Measurements from ENCODE around the gene PIK3R5. TPM values are rescaled to one million over a fixed set of nuclear protein-coding genes. Genes with fewer than 3 reads are reported as not detected.

PIK3R5 gene
- polyA plus RNA-seq, 3 donors, result 32.1 to 127 (median 47.5) TPM

GRCh38 chr17:8859027-8859803, 106.3 kb downstream of the PIK3R5 start:
- H3K27ac Mint-ChIP-seq, result peak overlapping the region; percentile 89 to 98 (median 96)
- peak overlapping the region; percentile 57 to 87 for H3K4me3 Mint-ChIP-seq
- H3K9me3 Mint-ChIP-seq, result peaks cover 0 to 3% (median 0%) of the 10 kb centered on the region in 7 donors
- H2AFZ ChIP-seq (ENCODE audit: insufficient read depth, low read depth, low read length, poor library complexity, severe bottlenecking), result no peak overlapping the region
- DNase-seq, result peak; percentile 37 to 63 (median 54)
- no peaks in the 10 kb centered on the region for H3K9me3 ChIP-seq (replicated peaks in 1 of 2; ENCODE audit: control insufficient read depth in 1 of 2, insufficient read depth in 1 of 2, low read length in 2 of 2)
- peaks cover 9 to 30% of the 10 kb centered on the region in 2 donors for H3K36me3 ChIP-seq (replicated peaks in 1 of 2; ENCODE audit: control insufficient read depth in 1 of 2, insufficient read depth in 2 of 2, low read length in 2 of 2)
- no peaks in the 10 kb centered on the region for H3K27me3 ChIP-seq (ENCODE audit: control insufficient read depth in 2 of 2, insufficient read depth in 2 of 2, low read length in 2 of 2)
- H3K4me1 ChIP-seq (ENCODE audit: control insufficient read depth in 1 of 2, insufficient read depth in 2 of 2, low read length in 2 of 2), result peaks cover 59 to 60% of the 10 kb centered on the region in 2 donors
- peak overlapping the region; percentile 71 to 85 for H3K27ac ChIP-seq (ENCODE audit: low read depth in 1 of 2, low read length in 2 of 2)
- no peaks in the 10 kb centered on the region for H4K20me1 ChIP-seq (ENCODE audit: insufficient read depth, low read length)
- H3K79me2 ChIP-seq (ENCODE audit: insufficient read depth, low read length), result peaks cover 36% of the 10 kb centered on the region
- H3K4me3 ChIP-seq (replicated peaks in 1 of 3; ENCODE audit: low read depth in 2 of 3, low read length in 3 of 3), result peak overlapping the region in 1 of 3 experiments; percentile 50
- intact Hi-C loops (cut with micrococcal nuclease), result loop anchor here in 1 of 2 donors (5.0 kb wide), 1 partner anchor 42 kb away; no protein-coding TSS in a partner anchor
- peaks cover 67% of the 10 kb centered on the region for H3K4me1 Mint-ChIP-seq
- WGBS (ENCODE audit: insufficient coverage), result 65% methylated on average over 7 of the region's 11 CpGs
- peak overlapping the region; percentile 37 for H3K4me2 ChIP-seq (replicated peaks; ENCODE audit: extremely low read depth, low read length, poor library complexity, severe bottlenecking)
- peaks cover 29 to 45% of the 10 kb centered on the region in 2 donors for H3K36me3 Mint-ChIP-seq
- peak overlapping the region; percentile 41 for H3K9ac ChIP-seq (ENCODE audit: insufficient read depth, low read length, poor library complexity, severe bottlenecking)
- no peaks in the 10 kb centered on the region for H3K27me3 Mint-ChIP-seq (ENCODE audit: low read depth in 3 of 3)
- TF ChIP-seq CTCF (IDR thresholded peaks at IDR 0.05), result no peak

DNA sequence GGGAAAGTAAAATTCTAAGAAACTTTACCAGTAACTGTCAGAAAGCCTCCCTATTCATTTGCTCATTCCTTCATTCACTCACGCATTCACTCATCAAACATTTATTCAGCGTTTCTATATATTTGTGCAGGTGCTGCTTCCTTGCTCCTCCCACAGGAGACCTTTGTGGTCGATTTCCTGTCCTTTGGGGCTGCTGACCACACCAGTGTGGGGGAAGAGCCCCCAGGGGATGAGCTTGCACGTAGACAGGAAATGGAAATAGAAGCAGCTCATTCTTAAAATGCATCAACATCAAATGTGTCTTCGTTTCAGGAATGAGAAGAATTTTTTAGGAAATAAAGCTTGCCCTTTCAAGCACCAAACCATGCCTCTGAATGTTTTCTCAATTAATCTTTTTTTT, 107.6 kb downstream of the PIK3R5 start:
- WGBS (ENCODE audit: insufficient coverage), result 0% methylated on average over 1 of the region's 5 CpGs
- H3K4me3 Mint-ChIP-seq, result peak overlapping the region; percentile 24 to 28
- no peak overlapping the region for H2AFZ ChIP-seq (ENCODE audit: insufficient read depth, low read depth, low read length, poor library complexity, severe bottlenecking)
- H3K4me2 ChIP-seq (replicated peaks; ENCODE audit: extremely low read depth, low read length, poor library complexity, severe bottlenecking), result peak overlapping the region; percentile 7
- H4K20me1 ChIP-seq (ENCODE audit: insufficient read depth, low read length), result no peaks in the 10 kb centered on the region
- H3K9me3 Mint-ChIP-seq, result peaks cover 0 to 3% (median 0%) of the 10 kb centered on the region in 7 donors
- H3K36me3 Mint-ChIP-seq, result peaks cover 25 to 42% of the 10 kb centered on the region in 2 donors
- no peaks in the 10 kb centered on the region for H3K9me3 ChIP-seq (replicated peaks in 1 of 2; ENCODE audit: control insufficient read depth in 1 of 2, insufficient read depth in 1 of 2, low read length in 2 of 2)
- H3K27ac Mint-ChIP-seq, result peak overlapping the region in 6 of 7 donors; percentile 30 to 98 (median 88)
- H3K27ac ChIP-seq (ENCODE audit: low read depth in 1 of 2, low read length in 2 of 2), result peak overlapping the region; percentile 71 to 85
- intact Hi-C loops (cut with micrococcal nuclease), result loop anchor here in 1 of 2 donors (5.0 kb wide), 1 partner anchor 41 kb away; no protein-coding TSS in a partner anchor
- TF ChIP-seq CTCF (IDR thresholded peaks at IDR 0.05), result no peak
- no peak overlapping the region for H3K9ac ChIP-seq (ENCODE audit: insufficient read depth, low read length, poor library complexity, severe bottlenecking)
- H3K4me1 ChIP-seq (ENCODE audit: control insufficient read depth in 1 of 2, insufficient read depth in 2 of 2, low read length in 2 of 2), result peaks cover 59 to 60% of the 10 kb centered on the region in 2 donors
- H3K27me3 Mint-ChIP-seq (ENCODE audit: low read depth in 3 of 3), result no peaks in the 10 kb centered on the region
- H3K79me2 ChIP-seq (ENCODE audit: insufficient read depth, low read length), result peaks cover 24% of the 10 kb centered on the region
- H3K36me3 ChIP-seq (replicated peaks in 1 of 2; ENCODE audit: control insufficient read depth in 1 of 2, insufficient read depth in 2 of 2, low read length in 2 of 2), result peaks cover 6 to 28% of the 10 kb centered on the region in 2 donors
- no peak overlapping the region for H3K4me3 ChIP-seq (replicated peaks in 1 of 3; ENCODE audit: low read depth in 2 of 3, low read length in 3 of 3)
- H3K27me3 ChIP-seq (ENCODE audit: control insufficient read depth in 2 of 2, insufficient read depth in 2 of 2, low read length in 2 of 2), result no peaks in the 10 kb centered on the region
- H3K4me1 Mint-ChIP-seq, result peaks cover 61% of the 10 kb centered on the region
- DNase-seq, result no peak
